ENCODE data around the gene TAOK2. TPM values are rescaled to one million over a fixed set of nuclear protein-coding genes. Genes with fewer than 3 reads are reported as not detected.
"Not testable (repeated sequence)": the region's sequence is repeated elsewhere in the genome, so short reads cannot be mapped to it uniquely, and the experiment has no call there.

Gene TAOK2
- polyA plus RNA-seq, 1 donor from 2014 or later, result 7.6 TPM

DNA sequence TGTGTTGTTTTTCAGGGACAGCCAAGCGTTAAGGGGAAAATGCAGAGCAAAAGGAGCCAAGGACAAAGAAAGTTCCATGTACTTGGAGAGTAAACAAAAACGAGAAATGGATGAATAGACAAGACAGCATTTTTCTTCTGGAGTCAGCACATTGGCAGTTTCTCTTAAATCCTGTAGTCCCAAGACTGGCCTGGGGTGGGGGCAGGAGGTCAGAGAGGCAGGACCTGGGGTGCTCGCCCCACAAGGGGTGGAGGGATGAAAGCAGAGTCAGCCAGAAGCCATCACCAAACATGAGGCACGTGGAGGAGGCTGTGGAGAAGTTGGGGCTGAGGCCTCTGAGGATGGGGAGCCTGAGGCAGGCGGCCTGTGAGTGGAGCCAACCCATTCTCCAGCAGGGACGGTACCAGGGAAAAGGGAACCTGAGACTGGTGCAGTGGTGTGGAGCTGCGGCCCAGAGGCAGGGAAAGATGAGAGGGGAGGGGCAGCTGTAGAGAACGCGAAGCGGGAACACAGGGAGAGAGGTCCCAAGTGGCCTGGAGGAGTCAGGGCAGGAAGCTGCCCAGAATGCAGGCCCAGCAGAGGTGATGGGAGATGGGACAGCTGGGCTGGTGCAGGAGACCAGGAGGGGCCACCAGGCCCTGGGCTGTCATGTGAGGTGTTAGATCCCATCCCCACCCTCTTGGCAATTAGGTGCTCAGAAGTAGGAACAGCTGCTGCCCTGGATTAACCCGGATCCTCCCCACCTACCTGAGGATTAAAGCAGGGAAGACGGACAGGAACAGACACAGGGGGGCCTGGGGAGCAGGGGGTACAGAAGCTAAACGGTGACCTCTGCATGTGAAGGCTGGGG lies 54.1 kb downstream of the TAOK2 start:
- no peak overlapping the region for H3K4me3 Mint-ChIP-seq

DNA sequence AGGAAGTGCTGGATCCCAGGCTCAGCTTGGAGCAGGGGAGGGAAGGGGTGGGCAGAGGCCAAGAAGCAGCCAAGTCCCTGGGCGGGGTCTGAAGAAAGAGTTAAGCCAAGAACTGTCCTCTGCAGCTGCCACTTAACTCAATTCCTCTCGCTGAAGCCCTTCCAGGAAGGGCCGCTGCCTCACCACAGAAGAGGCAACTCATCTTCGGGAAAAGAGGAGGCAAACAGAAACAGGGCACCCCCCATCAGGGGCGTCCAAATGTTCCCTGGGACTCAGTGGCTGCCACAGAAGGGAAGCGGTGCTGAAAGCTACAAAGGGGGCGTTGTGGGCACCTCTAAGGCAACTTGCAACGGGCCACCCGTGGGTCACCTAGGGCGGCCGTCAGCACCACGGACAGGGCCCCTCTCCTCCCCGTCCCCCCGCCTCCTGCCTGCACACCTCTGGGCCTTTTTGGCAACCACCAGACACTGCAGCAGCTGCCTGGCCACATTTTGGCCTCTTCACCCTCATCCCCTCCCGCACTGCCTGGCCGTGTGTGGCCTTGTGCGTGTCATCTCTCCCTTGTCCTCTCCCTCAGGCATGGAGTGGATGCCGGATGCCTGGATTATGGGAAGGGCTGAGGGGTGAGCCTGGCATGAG lies 54.9 kb downstream of the TAOK2 start:
- Mint-ChIP-seq H3K27ac (no peak overlapping the region), H3K9me3 (no peaks in the 10 kb centered on the region), H3K4me1 (peaks cover 5 to 6% (median 5%) of the 10 kb centered on the region in 3 donors), H3K4me3 (no peak overlapping the region), H3K27me3 (peaks cover 52% of the 10 kb centered on the region), H3K36me3 (peaks cover 1% of the 10 kb centered on the region)

More for the DNA sequence above, 54.1 kb downstream of the TAOK2 start:
- H3K27ac Mint-ChIP-seq, result no peak overlapping the region
- H3K9me3 Mint-ChIP-seq, result no peaks in the 10 kb centered on the region
- H3K36me3 Mint-ChIP-seq, result peaks cover 1% of the 10 kb centered on the region
- peaks cover 48% of the 10 kb centered on the region for H3K27me3 Mint-ChIP-seq
- H3K4me1 Mint-ChIP-seq, result peaks cover 5 to 6% (median 5%) of the 10 kb centered on the region in 3 donors

DNA sequence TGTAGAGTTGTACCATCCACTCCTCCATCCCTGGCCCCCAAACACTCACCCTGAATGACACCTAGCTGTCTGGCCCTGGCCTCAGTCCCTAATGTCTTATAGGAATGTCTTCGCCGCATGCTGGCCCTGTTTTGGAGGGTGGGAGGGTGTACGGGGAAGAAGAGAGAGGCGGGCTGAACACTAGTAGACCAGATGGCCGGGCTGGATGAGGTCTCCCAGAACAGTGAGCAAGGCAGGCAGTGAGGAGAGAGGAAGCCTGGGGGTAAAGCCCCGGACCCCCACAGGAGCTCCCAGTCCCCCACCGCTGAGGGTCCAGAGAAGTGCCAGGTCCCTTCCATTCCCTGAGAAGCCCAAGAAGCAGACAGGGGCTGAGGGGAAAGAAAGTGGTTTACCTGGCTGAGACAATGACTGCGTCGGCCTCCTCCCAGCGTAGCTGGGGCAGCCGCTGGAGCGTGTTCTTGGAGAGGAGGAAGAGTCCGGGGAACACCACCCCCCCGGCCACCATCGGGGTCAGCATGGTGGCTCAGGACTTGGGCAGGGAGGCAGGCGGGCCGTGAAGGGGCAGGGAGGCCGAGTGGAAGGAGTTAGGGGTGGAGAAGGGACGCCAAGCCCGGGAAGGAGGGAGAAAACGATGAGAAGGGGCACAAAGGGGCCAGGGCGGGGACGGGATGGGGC lies 56.5 kb downstream of the TAOK2 start:
- Mint-ChIP-seq H3K27me3 (peaks cover 62% of the 10 kb centered on the region), H3K4me1 (peaks cover 5 to 6% (median 5%) of the 10 kb centered on the region in 3 donors), H3K27ac (no peak overlapping the region), H3K36me3 (peaks cover 1% of the 10 kb centered on the region), H3K4me3 (peak overlapping the region in 2 of 4 donors; percentile 27 to 84), H3K9me3 (no peaks in the 10 kb centered on the region)

DNA sequence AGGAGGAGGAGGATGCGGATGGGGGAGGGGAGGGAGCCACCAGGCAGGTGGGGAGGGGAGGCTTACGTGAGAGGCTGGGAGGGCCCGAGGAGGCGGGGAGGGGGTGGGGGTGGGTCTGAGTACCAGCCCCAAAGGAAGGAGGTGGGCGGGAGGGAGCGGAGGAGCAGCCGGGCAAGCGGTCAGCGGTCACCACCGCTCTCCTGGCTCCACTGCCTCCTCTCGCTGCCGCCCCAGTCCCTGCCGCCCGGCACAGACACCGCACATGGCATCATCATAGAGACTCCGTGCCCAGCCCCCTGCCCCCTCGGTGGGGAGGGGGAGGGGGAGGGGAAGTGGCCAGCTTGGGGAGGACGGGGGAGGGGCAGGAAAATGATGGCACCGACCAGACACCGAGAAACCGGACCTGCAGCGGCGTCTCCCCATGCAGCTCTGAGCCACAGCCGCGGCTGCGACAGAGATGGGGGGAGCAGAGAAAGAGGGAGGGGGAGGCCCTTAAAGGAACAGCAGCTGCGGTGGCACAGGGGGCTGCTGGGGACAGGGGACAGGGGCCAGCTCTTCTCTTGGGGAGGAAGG lies 57.3 kb downstream of the TAOK2 start, which contains the start of gene TLCD3B:
Gene TLCD3B (minus strand): TSS at position 431 of the 573 bp plus-strand sequence. CDS start 744 bp downstream, outside the sequence.
- peaks cover 1% of the 10 kb centered on the region for H3K36me3 Mint-ChIP-seq
- H3K27me3 Mint-ChIP-seq, result peaks cover 63% of the 10 kb centered on the region
- no peak within 1 kb of the TSS for H3K27ac Mint-ChIP-seq
- H3K4me3 Mint-ChIP-seq, result peak within 1 kb of the TSS in 3 of 4 donors; percentile 27 to 84 (median 67)
- H3K4me1 Mint-ChIP-seq, result peaks cover 5 to 7% (median 5%) of the 10 kb centered on the region in 3 donors
- no peaks in the 10 kb centered on the region for H3K9me3 Mint-ChIP-seq

DNA sequence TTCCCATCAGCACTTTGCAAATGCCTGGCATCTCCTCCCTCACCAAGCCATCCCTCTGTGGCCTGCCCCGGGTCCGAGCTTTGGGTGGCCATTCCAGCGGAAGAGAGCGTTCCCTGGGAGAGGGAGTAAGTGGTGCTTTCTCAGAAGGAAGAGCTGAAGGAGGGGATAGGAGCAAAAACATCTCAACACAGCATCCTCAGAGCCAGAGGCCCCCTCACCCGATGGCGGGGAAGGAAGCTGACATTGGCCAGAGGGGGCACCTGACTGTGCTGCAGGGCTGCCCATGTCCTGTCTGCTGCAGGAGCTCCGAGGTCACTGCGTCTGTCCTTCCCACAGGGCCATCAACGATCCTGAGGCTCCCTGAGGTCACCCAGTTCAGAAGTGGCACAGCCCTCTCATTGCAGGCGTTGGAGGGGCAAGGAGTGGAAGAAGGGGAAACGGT lies 57.8 kb downstream of the TAOK2 start:
- no peak overlapping the region for H3K4me3 Mint-ChIP-seq
- peaks cover 5 to 7% (median 5%) of the 10 kb centered on the region in 3 donors for H3K4me1 Mint-ChIP-seq
- no peaks in the 10 kb centered on the region for H3K9me3 Mint-ChIP-seq
- no peak overlapping the region for H3K27ac Mint-ChIP-seq
- peaks cover 66% of the 10 kb centered on the region for H3K27me3 Mint-ChIP-seq
- peaks cover 1% of the 10 kb centered on the region for H3K36me3 Mint-ChIP-seq

DNA sequence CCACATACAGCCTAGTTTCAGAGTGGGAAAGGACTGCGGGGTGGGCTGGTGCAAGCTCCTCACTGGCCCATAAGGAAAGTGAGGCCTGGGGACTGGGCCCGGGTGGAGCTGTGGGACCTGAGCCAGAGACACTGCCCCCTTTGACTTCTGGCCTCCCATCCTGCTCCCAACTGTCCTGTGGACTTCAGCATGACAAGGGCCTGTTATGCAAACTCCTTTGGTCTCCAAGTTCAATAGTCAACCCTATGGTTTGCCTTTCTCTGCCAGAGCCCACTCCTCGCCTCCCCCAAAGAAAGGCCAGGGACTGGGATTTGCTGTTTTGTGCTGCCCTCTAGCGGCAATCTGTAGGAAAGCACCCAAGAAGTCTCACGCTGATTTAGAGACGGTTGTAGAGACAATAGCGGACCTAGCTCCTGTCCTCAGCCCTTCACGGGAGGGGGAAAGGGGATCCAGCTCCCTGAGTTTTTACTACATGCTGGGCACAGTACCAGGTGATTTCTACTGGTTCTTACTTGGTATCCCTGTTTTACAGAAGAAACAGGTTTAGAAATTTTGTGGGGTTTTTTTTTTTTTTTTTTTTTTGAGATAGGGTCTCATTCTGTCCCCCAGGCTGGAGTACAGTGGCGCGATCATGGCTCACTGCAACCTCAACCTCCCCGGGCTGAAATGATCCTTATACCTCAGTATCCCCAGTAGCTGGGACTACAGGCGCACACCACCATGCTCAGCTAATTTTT lies 58.6 kb downstream of the TAOK2 start:
- Mint-ChIP-seq H3K27me3 (peaks cover 63% of the 10 kb centered on the region), H3K27ac (no peak overlapping the region)

DNA sequence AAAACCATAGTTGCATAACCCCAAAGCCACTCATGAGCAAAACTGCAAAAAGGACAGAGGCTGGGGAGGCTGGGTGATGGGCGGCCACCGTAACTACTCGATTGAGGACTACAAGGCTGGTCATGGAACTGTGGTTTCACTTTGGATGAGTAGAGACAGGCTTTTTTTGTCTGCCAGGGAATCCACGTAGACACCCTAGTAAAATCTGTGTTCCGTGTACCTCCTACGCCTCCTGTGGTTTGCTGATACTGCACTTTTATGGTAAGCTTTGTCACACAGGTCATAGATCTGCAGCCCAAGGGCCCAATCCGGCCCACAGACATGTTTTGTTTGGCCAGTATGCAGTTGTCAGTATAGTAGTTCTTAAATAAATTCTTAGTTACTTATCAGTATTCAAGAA lies 59.6 kb downstream of the TAOK2 start:
- Mint-ChIP-seq H3K36me3 (no peaks in the 10 kb centered on the region), H3K27me3 (peaks cover 60% of the 10 kb centered on the region), H3K9me3 (no peaks in the 10 kb centered on the region), H3K27ac (no peak overlapping the region), H3K4me1 (peaks cover 5 to 7% (median 5%) of the 10 kb centered on the region in 3 donors), H3K4me3 (peak overlapping the region in 1 of 4 donors; percentile 37)

More for the DNA sequence above, 58.6 kb downstream of the TAOK2 start:
- H3K9me3 Mint-ChIP-seq, result no peaks in the 10 kb centered on the region
- peaks cover 1% of the 10 kb centered on the region for H3K36me3 Mint-ChIP-seq
- peaks cover 5 to 7% (median 5%) of the 10 kb centered on the region in 3 donors for H3K4me1 Mint-ChIP-seq
- H3K4me3 Mint-ChIP-seq, result peak overlapping the region in 2 of 4 donors; percentile 67 to 74

DNA sequence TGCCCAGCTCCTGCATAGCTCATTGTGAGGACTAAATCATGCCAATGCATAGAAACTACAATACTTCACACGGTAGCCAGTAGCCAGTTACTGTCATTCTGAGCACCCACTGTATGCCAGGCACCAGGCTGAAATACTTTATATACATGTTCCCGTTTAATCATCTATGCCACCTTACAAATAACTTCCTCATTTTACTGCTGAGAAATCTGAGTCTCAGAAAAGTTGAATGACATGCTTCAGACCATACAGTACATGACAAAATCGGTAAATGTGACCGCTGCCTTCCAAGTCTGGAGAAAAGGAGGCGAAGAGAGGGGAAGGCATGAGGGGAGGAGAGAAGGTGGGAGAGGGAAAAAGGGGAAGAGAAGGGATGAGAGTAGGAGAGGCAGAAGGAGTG lies 66.6 kb downstream of the TAOK2 start:
- H3K27ac Mint-ChIP-seq, result no peak overlapping the region
- peaks cover 3 to 5% (median 4%) of the 10 kb centered on the region in 3 donors for H3K4me1 Mint-ChIP-seq
- no peak overlapping the region for H3K4me3 Mint-ChIP-seq
- H3K9me3 Mint-ChIP-seq, result no peaks in the 10 kb centered on the region
- H3K36me3 Mint-ChIP-seq, result peaks cover 2% of the 10 kb centered on the region
- H3K27me3 Mint-ChIP-seq, result peaks cover 19% of the 10 kb centered on the region

DNA sequence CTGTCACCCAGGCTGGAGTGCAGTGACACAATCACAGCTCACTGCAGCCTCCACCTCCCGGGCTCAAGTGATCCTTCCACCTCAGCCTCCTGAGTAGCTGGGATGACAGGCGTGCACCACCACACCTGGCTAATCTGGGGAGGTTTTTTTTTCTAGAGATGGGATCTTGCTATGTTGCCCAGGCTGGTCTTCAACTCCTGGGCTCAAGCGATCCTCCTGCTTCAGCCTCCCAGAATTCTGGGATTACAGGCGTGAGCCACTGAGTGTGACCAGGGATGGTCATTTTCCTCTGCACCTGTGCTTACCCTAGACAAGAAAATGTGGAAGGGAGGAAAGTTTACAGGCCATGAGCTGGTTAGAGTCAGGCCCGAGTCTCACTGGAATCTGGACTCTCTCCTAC lies 67.0 kb downstream of the TAOK2 start:
- H3K4me3 Mint-ChIP-seq, H3K27ac Mint-ChIP-seq, H3K4me1 Mint-ChIP-seq, H3K36me3 Mint-ChIP-seq, H3K9me3 Mint-ChIP-seq: not testable (repeated sequence)
- H3K27me3 Mint-ChIP-seq, result peaks cover 15% of the 10 kb centered on the region

DNA sequence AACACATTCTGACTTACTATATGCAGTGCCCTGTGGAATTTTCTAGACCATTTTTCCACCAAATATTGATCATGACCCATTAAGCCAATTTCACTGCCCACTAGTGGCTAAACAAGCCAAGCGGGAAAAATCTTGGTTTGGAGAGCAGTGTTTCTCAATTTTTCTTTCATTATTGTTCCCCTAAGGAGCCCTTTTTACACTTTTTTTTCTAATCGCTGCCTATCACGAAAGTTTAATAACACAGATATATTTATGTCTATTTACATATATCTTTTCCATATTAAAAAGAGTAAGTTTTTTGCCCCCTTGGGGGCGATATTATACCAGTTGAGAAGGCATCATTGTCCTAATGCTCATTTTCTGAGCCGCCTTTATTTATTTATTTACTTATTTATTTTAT lies 68.2 kb downstream of the TAOK2 start:
- Mint-ChIP-seq H3K4me1 (peaks cover 3 to 5% (median 4%) of the 10 kb centered on the region in 3 donors), H3K36me3 (peaks cover 2% of the 10 kb centered on the region), H3K27me3 (peaks cover 7% of the 10 kb centered on the region), H3K27ac (no peak overlapping the region), H3K4me3 (no peak overlapping the region), H3K9me3 (no peaks in the 10 kb centered on the region)

Other genes starting within 250 kb of the TAOK2 start
- 50.6 TPM for gene C16orf54, start 227.9 kb upstream of the TAOK2 start, polyA plus RNA-seq
- not detected for gene ZG16, start 195.6 kb upstream of the TAOK2 start, polyA plus RNA-seq
- gene KIF22, start 183.1 kb upstream of the TAOK2 start, polyA plus RNA-seq, result 34.7 TPM
- 22.9 TPM for gene MAZ, start 167.3 kb upstream of the TAOK2 start, polyA plus RNA-seq
- gene PRRT2, start 161.7 kb upstream of the TAOK2 start, polyA plus RNA-seq, result not detected
- 59.6 TPM for gene PAGR1, start 157.7 kb upstream of the TAOK2 start, polyA plus RNA-seq
- gene MVP, start 153.4 kb upstream of the TAOK2 start, polyA plus RNA-seq, result 90.3 TPM
- 73.8 TPM for gene CDIPT, start 110.6 kb upstream of the TAOK2 start, polyA plus RNA-seq
- not detected for gene SEZ6L2, start 74.3 kb upstream of the TAOK2 start, polyA plus RNA-seq
- gene ASPHD1, start 73.4 kb upstream of the TAOK2 start, polyA plus RNA-seq, result not detected
- gene KCTD13, start 47.6 kb upstream of the TAOK2 start, polyA plus RNA-seq, result 19.2 TPM
- gene TMEM219, start 11.8 kb upstream of the TAOK2 start, polyA plus RNA-seq, result 171 TPM
- gene HIRIP3, start 21.7 kb downstream of the TAOK2 start, polyA plus RNA-seq, result 21.0 TPM
- gene INO80E, start 22.4 kb downstream of the TAOK2 start, polyA plus RNA-seq, result 6.0 TPM
- not detected for gene DOC2A, start 37.2 kb downstream of the TAOK2 start, polyA plus RNA-seq
- not detected for gene C16orf92, start 49.3 kb downstream of the TAOK2 start, polyA plus RNA-seq
- gene TLCD3B, start 57.4 kb downstream of the TAOK2 start, polyA plus RNA-seq, result not detected
- gene ALDOA, start 91.9 kb downstream of the TAOK2 start, polyA plus RNA-seq, result 884 TPM
- gene PPP4C, start 102.1 kb downstream of the TAOK2 start, polyA plus RNA-seq, result 187 TPM
- gene TBX6, start 118.1 kb downstream of the TAOK2 start, polyA plus RNA-seq, result not detected
- gene YPEL3, start 122.3 kb downstream of the TAOK2 start, polyA plus RNA-seq, result 362 TPM
- not detected for gene GDPD3, start 139.7 kb downstream of the TAOK2 start, polyA plus RNA-seq
- 8.6 TPM for gene MAPK3, start 149.4 kb downstream of the TAOK2 start, polyA plus RNA-seq
- gene CORO1A, start 209.7 kb downstream of the TAOK2 start, polyA plus RNA-seq, result 1,353 TPM
- gene BOLA2B, start 219.8 kb downstream of the TAOK2 start, polyA plus RNA-seq, result 264 TPM
- gene SLX1A, start 220.0 kb downstream of the TAOK2 start, polyA plus RNA-seq, result 83.5 TPM
- gene SULT1A3, start 225.4 kb downstream of the TAOK2 start, polyA plus RNA-seq, result 1.9 TPM

All from IgD-negative memory B cell (primary cell).